SKM-1 (cell line): ENCODE measurements around the gene PRM3.

Source experiments
- DNase-seq: peaks from one replicate; lab custom pipeline; 2025; ENCODE audit not compliant: unreplicated experiment; lab: John Stamatoyannopoulos, UW

The PRM3 gene

GRCh38 chr16:11283820-11284248, 10.4 kb upstream of the PRM3 start:
- DNase-seq, result no peak

- DNase-seq, result no peak
Measured at GRCh38 chr16:11280616-11281522, 7.4 kb upstream of the PRM3 start, which contains the start of gene PRM1. PRM1 (minus strand) TSS chr16:11281330; CDS start chr16:11281238, 92 bp downstream.

GRCh38 chr16:11278681-11279628, 5.5 kb upstream of the PRM3 start:
- DNase-seq, result peak; percentile 37

GRCh38 chr16:11277607-11278337, 4.3 kb upstream of the PRM3 start:
- DNase-seq, result no peak

- no peak for DNase-seq
Measured at GRCh38 chr16:11276896-11277593, 3.6 kb upstream of the PRM3 start.

GRCh38 chr16:11276143-11276895, 2.9 kb upstream of the PRM3 start, which contains the start of gene PRM2:
PRM2 (minus strand) TSS chr16:11276480; CDS start chr16:11276370, 110 bp downstream.
- no peak for DNase-seq

GRCh38 chr16:11274964-11275363, 1.5 kb upstream of the PRM3 start:
- DNase-seq, result no peak

GRCh38 chr16:11273721-11274324, 394 bp upstream of the PRM3 start:
- DNase-seq, result no peak

- DNase-seq, result no peak
Measured at GRCh38 chr16:11272484-11272883, 945 bp downstream of the PRM3 start.

- no peak for DNase-seq
Measured at GRCh38 chr16:11271610-11272009, 1.8 kb downstream of the PRM3 start.

GRCh38 chr16:11270602-11271162, 2.7 kb downstream of the PRM3 start:
- no peak for DNase-seq

- DNase-seq, result no peak
Measured at GRCh38 chr16:11268921-11269375, 4.5 kb downstream of the PRM3 start, which contains the start of gene TNP2. TNP2 (minus strand) TSS chr16:11269325; CDS start chr16:11269262, 63 bp downstream.

GRCh38 chr16:11265124-11265523, 8.3 kb downstream of the PRM3 start:
- no peak for DNase-seq

- peak; percentile 43 for DNase-seq
Measured at GRCh38 chr16:11264155-11264832, 9.1 kb downstream of the PRM3 start.

- no peak for DNase-seq
Measured at GRCh38 chr16:11263737-11264136, 9.7 kb downstream of the PRM3 start.

GRCh38 chr16:11262915-11263314, 10.5 kb downstream of the PRM3 start:
- no peak for DNase-seq

GRCh38 chr16:11260596-11260966, 12.8 kb downstream of the PRM3 start:
- no peak for DNase-seq
